Measurements from ENCODE around the gene BUD31.
"Not testable (repeated sequence)": the region's sequence is repeated elsewhere in the genome, so short reads cannot be mapped to it uniquely, and the experiment has no call there.

BUD31 gene

DNA sequence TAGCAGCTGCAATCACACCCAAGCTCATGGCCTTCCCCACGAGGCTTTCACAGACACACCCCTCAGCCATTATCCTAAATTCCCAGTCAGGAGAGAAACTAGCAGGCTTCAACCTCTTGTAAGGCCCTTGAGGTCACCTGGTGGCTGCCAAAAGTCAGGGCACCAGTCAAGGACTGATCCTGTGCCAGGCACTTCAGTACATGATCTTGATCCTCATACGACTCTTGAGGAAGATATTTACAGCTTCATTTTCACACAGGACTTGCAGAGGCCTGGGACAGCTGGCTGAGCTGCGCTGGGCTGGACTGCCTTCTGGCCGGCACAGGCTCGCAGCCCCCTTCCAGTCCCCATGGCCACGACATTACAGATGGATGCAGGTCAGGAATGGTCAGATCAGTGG, 9.2 kb upstream of the BUD31 start:
- DNase-seq, result no peak

GRCh38 chr7:99402854-99403253, 5.9 kb upstream of the BUD31 start:
- DNase-seq, result no peak

DNA sequence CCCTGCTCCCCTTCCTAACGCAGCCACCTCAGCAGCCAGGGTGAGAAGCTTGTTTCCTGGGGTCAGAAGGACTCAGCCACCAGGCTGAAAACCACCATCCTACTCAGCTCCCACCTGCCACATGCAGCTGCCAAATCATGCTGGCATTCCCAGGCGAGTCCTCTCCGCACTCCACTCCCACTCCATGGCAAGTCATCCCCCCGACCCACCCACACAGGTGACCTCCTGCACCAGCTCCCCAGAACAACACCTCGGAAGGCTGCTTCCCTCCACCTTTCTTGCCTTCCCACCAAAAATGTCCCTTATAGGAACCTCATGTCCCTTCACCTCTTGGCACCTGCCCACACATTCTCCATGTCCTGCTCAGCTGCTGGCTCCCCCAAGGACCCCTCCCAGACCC, 5.0 kb upstream of the BUD31 start:
- no peak for DNase-seq

DNA sequence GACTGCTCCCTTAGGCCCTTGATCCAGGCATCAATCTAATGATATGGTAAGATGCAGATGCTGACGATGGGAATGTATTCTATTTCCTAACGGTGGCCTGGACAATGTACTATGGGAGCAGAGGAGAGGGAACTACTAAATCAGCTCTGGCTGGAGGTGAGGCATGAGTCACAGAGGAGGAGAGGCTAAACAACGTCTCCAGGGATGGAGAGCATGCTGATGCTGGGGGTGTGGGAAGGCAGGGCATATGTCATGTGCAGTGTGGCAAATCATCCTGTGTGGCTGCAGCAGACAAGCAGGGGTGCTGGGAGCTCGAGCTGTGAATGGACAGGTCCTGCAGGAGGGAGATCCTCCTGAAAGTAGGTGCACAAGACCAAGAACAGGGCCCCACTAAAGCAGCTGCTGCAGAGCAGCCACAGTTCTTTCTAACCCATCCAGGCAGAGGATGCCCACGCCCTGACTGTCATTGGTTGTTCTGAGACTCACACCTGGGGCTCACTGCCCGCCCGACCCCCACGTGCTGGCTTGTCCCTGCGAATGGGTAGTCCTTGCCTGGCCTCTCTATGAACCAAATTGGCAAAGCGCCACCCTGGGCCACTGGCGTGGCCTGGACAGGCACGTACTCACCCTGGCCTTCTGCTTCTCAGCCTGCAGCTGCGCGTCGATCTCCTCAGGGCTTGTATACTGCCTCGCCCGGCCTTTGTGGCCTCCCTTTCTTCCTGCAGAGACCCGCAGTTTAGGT, 4.4 kb upstream of the BUD31 start:
- DNase-seq, result no peak

DNA sequence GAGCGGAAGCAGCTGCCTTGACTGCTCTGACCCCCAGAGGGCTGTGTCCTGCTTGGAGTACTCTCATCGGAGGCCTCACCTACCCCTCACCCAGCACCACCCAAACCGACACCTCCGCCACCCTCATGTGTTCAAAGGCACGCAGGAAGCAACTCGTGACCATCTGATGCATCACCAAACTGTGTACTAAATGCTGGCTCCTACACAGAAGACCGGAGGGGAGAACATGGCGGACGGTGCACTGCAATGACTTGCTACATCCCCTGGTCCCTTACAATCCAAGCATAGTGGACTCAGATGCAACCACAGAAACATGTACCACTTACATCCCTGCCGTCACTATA, 3.8 kb upstream of the BUD31 start:
- no peak for DNase-seq

DNA sequence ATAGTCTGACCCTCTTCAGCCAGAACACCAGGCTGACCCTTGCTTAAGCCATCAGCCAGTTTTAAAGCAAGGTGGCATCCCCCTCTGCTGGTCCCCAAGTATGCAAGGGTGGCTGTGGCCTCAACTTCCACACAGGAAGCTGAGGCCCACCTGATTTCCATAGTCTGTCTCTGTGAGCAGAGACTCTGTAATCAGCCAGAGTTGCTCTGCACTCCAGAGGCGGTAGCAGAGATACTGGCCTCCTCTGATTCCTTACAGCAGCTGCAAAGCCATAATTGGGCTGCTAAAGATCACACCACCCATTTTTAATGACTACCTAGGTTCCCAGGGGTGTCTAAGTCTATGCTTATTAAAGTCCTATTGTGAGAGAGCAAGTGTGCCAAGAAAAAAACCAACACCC, 2.2 kb upstream of the BUD31 start:
- no peak for DNase-seq

GRCh38 chr7:99407872-99408378, 844 bp upstream of the BUD31 start:
- DNase-seq, result no peak

DNA sequence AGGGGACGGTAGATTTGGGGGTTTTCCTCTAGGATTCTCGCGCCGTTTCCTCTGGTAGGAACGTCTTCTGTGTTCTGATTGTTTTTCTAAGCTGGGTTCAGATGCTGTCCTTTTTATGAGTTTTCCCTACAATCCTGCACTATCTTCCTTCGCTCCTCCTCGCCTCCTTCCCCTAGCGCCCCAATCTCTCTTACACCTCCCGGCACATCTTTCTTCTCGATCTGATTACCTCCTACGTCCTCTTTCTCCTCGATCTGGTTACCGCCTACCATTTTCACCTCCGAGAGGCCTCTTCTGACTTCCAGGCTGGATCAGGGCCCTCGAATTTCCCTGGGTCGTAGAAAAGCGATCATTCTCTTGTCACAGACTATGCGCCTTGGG, 413 bp downstream of the BUD31 start:
- DNase-seq, result no peak

DNA sequence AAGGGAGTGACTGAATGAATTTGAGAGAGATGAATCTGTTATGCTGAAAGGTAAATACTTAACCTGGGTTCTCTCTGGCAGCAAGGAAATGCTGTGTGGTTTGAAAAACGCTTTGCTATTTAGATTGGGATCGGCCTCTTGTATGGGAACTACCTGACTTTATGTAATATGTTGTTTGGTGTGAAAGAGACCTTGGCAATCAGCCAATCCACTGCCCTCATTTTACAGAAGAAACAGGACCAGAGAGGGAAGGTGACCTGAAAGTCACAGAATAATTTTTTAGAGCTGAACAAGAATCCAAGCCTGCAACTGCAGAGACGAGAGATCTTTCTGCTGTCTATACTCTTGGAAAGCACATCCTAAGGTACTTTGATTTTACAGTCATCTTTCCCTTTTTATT, 1.0 kb downstream of the BUD31 start:
- no peak for DNase-seq

DNA sequence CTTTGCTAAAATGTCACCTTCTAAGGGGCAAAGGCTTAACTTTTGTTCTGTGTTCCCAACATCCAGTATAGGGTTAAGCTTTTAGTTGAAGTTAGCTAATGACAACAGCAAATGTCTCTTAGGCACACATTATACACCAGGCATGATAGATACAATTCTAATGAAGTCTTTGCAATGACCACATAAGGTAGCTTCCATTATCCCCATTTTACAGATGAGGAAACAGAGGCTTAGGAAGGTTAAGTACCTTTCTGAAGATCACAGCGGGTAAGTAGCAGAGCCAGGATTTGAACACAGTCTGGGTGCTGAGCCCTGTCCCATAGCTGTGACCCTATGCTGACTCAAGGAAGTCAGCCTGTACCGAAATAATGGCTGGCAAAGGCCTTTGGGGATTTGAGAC, 1.9 kb downstream of the BUD31 start:
- DNase-seq, result no peak

GRCh38 chr7:99415513-99416127, 6.9 kb downstream of the BUD31 start:
- DNase-seq, result peak in 1 of 2 donors; percentile 21

DNA sequence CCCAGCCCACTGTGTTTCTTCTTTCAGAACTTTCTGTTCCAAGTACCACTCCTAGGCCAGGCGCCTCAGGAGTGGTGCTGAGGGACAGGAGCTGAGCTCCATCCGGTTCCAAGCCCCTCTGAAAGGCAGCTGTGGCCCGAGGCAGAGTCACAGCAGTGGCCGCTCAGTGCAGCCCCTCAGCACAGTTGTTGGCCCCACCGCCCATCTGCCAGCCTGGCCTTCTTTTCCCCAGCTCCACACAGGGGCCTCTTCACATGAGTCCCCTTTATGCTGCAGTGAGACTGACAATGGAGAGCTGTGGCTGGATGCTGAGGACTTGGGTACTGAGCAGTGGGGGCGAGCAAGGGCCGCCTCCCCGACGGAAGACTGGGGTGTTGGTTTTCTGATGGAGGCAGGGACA, 9.5 kb downstream of the BUD31 start:
- DNase-seq, result no peak

GRCh38 chr7:99419323-99420021, 10.7 kb downstream of the BUD31 start:
- no peak for DNase-seq

GRCh38 chr7:99420213-99420612, 11.4 kb downstream of the BUD31 start:
- no peak for DNase-seq

DNA sequence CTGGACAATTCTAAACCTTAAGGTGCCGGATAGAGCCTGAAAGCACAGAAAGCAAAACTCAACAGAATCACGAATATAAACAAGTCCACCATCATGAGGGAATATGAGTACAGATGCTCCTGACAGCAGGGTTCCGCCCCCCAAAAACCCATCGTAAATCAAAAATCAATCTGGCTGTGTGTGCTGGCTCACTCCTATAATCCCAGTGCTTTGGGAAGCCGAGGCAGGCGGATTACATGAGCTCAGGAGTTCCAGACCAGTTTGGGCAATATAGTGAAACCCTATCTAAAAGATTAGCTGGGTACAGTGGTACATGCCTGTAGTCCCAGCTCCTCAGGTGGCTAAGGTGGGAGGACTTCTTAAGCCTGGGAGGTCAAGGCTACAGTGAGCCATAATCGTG, 12.2 kb downstream of the BUD31 start:
- DNase-seq, result no peak

DNA sequence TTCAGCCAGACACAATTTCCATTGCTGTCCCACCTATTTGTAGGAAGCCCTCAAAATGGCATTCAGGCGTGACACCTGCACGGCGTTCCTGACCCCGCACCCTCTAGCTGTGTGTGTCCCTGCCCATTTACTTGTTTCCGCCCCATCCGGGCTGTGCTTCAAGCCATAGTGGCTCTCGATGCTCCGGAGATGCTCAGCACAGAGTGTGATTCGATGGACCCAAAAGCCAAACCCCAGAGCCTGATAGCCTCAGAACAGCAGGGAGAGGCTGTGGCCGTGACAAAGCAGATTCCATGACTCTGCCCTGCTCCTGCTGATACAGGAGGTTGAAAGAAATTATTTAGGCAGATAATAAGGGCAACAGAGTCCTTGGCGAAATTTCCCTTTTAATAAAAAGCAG, 13.4 kb downstream of the BUD31 start:
- no peak for DNase-seq

- DNase-seq, result no peak
Measured at GRCh38 chr7:99422625-99423024, 13.9 kb downstream of the BUD31 start.

GRCh38 chr7:99424932-99425730, 16.4 kb downstream of the BUD31 start:
- DNase-seq, result no peak

- DNase-seq, result no peak
Measured at GRCh38 chr7:99428972-99429566, 20.3 kb downstream of the BUD31 start.

DNA sequence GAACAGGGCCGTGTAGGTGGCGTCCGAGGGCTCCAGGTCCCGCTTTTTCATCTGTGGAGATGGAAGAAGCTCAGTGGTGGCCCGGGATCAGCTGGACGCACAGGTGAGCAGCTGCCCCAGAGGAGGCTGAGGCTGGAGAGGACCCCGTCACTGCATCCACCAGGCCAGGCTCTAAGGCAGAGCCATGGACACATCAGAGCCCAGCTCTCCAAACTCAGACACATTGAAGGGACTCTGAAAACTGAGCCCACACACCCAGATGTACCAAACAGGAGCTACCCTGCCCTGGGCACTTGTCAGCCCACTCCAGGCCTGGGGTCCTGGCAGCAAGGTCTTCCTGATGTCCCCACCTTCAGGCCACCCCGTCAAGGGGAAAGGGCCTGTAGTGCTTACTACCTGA, 21.0 kb downstream of the BUD31 start:
- DNase-seq, result no peak

DNA sequence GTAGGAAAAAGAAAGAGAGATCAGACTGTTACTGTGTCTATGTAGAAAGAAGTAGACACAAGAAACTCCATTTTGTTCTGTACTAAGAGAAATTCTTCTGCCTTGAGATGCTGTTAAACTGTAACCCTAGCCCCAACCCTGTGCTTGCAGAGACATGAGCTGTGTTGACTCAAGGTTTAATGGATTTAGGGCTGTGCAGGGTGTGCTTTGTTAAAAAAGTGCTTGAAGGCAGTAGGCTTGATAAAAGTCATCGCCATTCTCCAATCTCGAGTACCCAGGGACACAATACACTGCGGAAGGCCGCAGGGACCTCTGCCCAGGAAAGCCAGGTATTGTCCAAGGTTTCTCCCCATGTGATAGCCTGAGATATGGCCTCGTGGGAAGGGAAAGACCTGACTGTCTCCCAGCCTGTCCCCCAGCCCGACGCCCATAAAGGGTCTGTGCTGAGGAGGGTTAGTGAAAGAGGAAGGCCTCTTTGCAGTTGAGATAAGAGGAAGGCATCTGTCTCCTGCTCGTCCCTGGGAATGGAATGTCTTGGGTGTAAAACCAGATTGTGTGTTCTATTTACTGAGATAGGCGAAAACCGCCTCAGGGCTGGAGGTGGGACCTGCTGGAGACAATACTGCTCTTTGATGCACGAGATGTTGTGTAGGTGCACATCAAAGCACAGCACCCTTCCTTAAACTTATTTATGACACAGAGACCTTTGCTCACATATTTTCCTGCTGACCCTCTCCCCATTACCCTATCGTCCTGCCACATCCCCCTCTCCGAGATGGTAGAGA, 23.2 kb downstream of the BUD31 start:
- DNase-seq, result not testable (repeated sequence)

DNA sequence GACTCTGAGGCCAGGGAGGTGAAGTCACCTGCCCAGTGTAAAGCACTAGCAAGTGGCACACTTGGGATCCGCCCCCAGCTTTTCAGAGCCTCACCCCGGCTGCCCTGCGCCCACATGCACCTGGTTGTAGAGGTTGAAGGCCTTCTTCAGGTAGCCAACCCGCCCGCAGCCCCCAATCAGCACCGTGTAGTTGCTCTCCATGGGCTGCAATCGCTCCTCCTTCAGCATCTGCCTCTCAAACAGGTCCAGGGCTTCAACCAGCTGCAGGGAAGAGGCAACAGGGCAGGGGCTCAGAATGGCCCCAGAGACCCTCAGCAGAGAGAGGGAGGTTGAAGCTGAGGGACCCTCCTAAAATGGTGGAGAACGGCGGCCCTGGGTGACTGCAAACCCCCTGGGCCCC, 24.4 kb downstream of the BUD31 start:
- no peak for DNase-seq
